ENCODE results near the gene SLC4A5.

The SLC4A5 gene

GRCh38 chr2:74260495-74260894 is 82.7 kb downstream of the SLC4A5 start:
- Mint-ChIP-seq H3K27ac (no peak overlapping the region), H3K9me3 (no peaks in the 10 kb centered on the region), H3K4me3 (no peak overlapping the region), H3K27me3 (no peaks in the 10 kb centered on the region), H3K4me1 (ENCODE audit: low read depth) (no peaks in the 10 kb centered on the region), H3K36me3 (ENCODE audit: low read depth) (no peaks in the 10 kb centered on the region)
- intact Hi-C loops (cut with micrococcal nuclease), result no loop called here

GRCh38 chr2:74259733-74260132 is 83.5 kb downstream of the SLC4A5 start:
- no peaks in the 10 kb centered on the region for H3K36me3 Mint-ChIP-seq (ENCODE audit: low read depth)
- H3K9me3 Mint-ChIP-seq, result no peaks in the 10 kb centered on the region
- no peak overlapping the region for H3K4me3 Mint-ChIP-seq
- no peaks in the 10 kb centered on the region for H3K4me1 Mint-ChIP-seq (ENCODE audit: low read depth)
- H3K27ac Mint-ChIP-seq, result no peak overlapping the region
- intact Hi-C loops (cut with micrococcal nuclease), result no loop called here
- no peaks in the 10 kb centered on the region for H3K27me3 Mint-ChIP-seq

- H3K36me3 Mint-ChIP-seq (ENCODE audit: low read depth), result no peaks in the 10 kb centered on the region
- H3K27ac Mint-ChIP-seq, result no peak overlapping the region
- intact Hi-C loops (cut with micrococcal nuclease), result no loop called here
- H3K4me1 Mint-ChIP-seq (ENCODE audit: low read depth), result no peaks in the 10 kb centered on the region
- H3K9me3 Mint-ChIP-seq, result no peaks in the 10 kb centered on the region
- H3K27me3 Mint-ChIP-seq, result no peaks in the 10 kb centered on the region
- H3K4me3 Mint-ChIP-seq, result no peak overlapping the region
These were observed 84.0 kb downstream of the SLC4A5 start for GRCh38 chr2:74259191-74259590.

GRCh38 chr2:74255660-74256213 is 87.5 kb downstream of the SLC4A5 start:
- no peaks in the 10 kb centered on the region for H3K9me3 Mint-ChIP-seq
- no peak overlapping the region for H3K4me3 Mint-ChIP-seq
- no peak overlapping the region for H3K27ac Mint-ChIP-seq
- intact Hi-C loops (cut with micrococcal nuclease), result no loop called here
- no peaks in the 10 kb centered on the region for H3K27me3 Mint-ChIP-seq
- H3K4me1 Mint-ChIP-seq (ENCODE audit: low read depth), result no peaks in the 10 kb centered on the region
- no peaks in the 10 kb centered on the region for H3K36me3 Mint-ChIP-seq (ENCODE audit: low read depth)

GRCh38 chr2:74253971-74254310 is 89.3 kb downstream of the SLC4A5 start:
- no peak overlapping the region for H3K27ac Mint-ChIP-seq
- H3K27me3 Mint-ChIP-seq, result no peaks in the 10 kb centered on the region
- H3K4me3 Mint-ChIP-seq, result no peak overlapping the region
- H3K9me3 Mint-ChIP-seq, result no peaks in the 10 kb centered on the region
- no peaks in the 10 kb centered on the region for H3K36me3 Mint-ChIP-seq (ENCODE audit: low read depth)
- H3K4me1 Mint-ChIP-seq (ENCODE audit: low read depth), result no peaks in the 10 kb centered on the region
- intact Hi-C loops (cut with micrococcal nuclease), result loop anchor here (5.0 kb wide), 2 partner anchors 278 to 333 kb away; no protein-coding TSS in a partner anchor

GRCh38 chr2:74253306-74253970 is 89.8 kb downstream of the SLC4A5 start:
- Mint-ChIP-seq H3K4me1 (ENCODE audit: low read depth) (no peaks in the 10 kb centered on the region), H3K4me3 (no peak overlapping the region), H3K27me3 (no peaks in the 10 kb centered on the region), H3K27ac (no peak overlapping the region), H3K36me3 (ENCODE audit: low read depth) (no peaks in the 10 kb centered on the region), H3K9me3 (no peaks in the 10 kb centered on the region)
- intact Hi-C loops (cut with micrococcal nuclease), result loop anchor here (5.0 kb wide), 2 partner anchors 279 to 334 kb away; no protein-coding TSS in a partner anchor

GRCh38 chr2:74252862-74253261 is 90.4 kb downstream of the SLC4A5 start:
- Mint-ChIP-seq H3K9me3 (no peaks in the 10 kb centered on the region), H3K4me1 (ENCODE audit: low read depth) (no peaks in the 10 kb centered on the region), H3K4me3 (no peak overlapping the region), H3K36me3 (ENCODE audit: low read depth) (no peaks in the 10 kb centered on the region), H3K27me3 (no peaks in the 10 kb centered on the region), H3K27ac (no peak overlapping the region)
- intact Hi-C loops (cut with micrococcal nuclease), result loop anchor here (5.0 kb wide), 2 partner anchors 279 to 334 kb away; no protein-coding TSS in a partner anchor

GRCh38 chr2:74252036-74252435 is 91.2 kb downstream of the SLC4A5 start:
- no peak overlapping the region for H3K27ac Mint-ChIP-seq
- no peaks in the 10 kb centered on the region for H3K9me3 Mint-ChIP-seq
- no peaks in the 10 kb centered on the region for H3K4me1 Mint-ChIP-seq (ENCODE audit: low read depth)
- no peaks in the 10 kb centered on the region for H3K27me3 Mint-ChIP-seq
- intact Hi-C loops (cut with micrococcal nuclease), result loop anchor here (5.0 kb wide), 2 partner anchors 280 to 335 kb away; no protein-coding TSS in a partner anchor
- H3K4me3 Mint-ChIP-seq, result no peak overlapping the region
- H3K36me3 Mint-ChIP-seq (ENCODE audit: low read depth), result no peaks in the 10 kb centered on the region

- Mint-ChIP-seq H3K27ac (no peak overlapping the region), H3K36me3 (ENCODE audit: low read depth) (no peaks in the 10 kb centered on the region), H3K4me1 (ENCODE audit: low read depth) (peaks cover 7% of the 10 kb centered on the region), H3K4me3 (no peak overlapping the region), H3K9me3 (no peaks in the 10 kb centered on the region), H3K27me3 (no peaks in the 10 kb centered on the region)
- intact Hi-C loops (cut with micrococcal nuclease), result loop anchor here (2.0 to 5.0 kb wide), 3 partner anchors 85 to 337 kb away; no protein-coding TSS in a partner anchor
These were observed 93.0 kb downstream of the SLC4A5 start for GRCh38 chr2:74250189-74250631.

GRCh38 chr2:74249406-74250122 is 93.7 kb downstream of the SLC4A5 start:
- no peaks in the 10 kb centered on the region for H3K27me3 Mint-ChIP-seq
- H3K9me3 Mint-ChIP-seq, result no peaks in the 10 kb centered on the region
- no peak overlapping the region for H3K27ac Mint-ChIP-seq
- H3K4me3 Mint-ChIP-seq, result no peak overlapping the region
- intact Hi-C loops (cut with micrococcal nuclease), result loop anchor here (2.0 to 5.0 kb wide), 3 partner anchors 85 to 338 kb away; no protein-coding TSS in a partner anchor
- H3K4me1 Mint-ChIP-seq (ENCODE audit: low read depth), result peaks cover 7% of the 10 kb centered on the region
- no peaks in the 10 kb centered on the region for H3K36me3 Mint-ChIP-seq (ENCODE audit: low read depth)

GRCh38 chr2:74246496-74247195 is 96.6 kb downstream of the SLC4A5 start:
- Mint-ChIP-seq H3K9me3 (no peaks in the 10 kb centered on the region), H3K27me3 (no peaks in the 10 kb centered on the region), H3K36me3 (ENCODE audit: low read depth) (no peaks in the 10 kb centered on the region), H3K4me3 (no peak overlapping the region), H3K4me1 (ENCODE audit: low read depth) (peaks cover 7% of the 10 kb centered on the region), H3K27ac (no peak overlapping the region)
- intact Hi-C loops (cut with micrococcal nuclease), result no loop called here

GRCh38 chr2:74244286-74244685 is 98.9 kb downstream of the SLC4A5 start:
- intact Hi-C loops (cut with micrococcal nuclease), result no loop called here

GRCh38 chr2:74242354-74243071 is 100.7 kb downstream of the SLC4A5 start:
- H3K4me1 Mint-ChIP-seq (ENCODE audit: low read depth), result peaks cover 13% of the 10 kb centered on the region
- intact Hi-C loops (cut with micrococcal nuclease), result no loop called here
- H3K36me3 Mint-ChIP-seq (ENCODE audit: low read depth), result no peaks in the 10 kb centered on the region
- H3K27ac Mint-ChIP-seq, result no peak overlapping the region
- no peak overlapping the region for H3K4me3 Mint-ChIP-seq
- H3K27me3 Mint-ChIP-seq, result no peaks in the 10 kb centered on the region
- H3K9me3 Mint-ChIP-seq, result no peaks in the 10 kb centered on the region

More at GRCh38 chr2:74244286-74244685, 98.9 kb downstream of the SLC4A5 start:
- Mint-ChIP-seq H3K4me3 (no peak overlapping the region), H3K36me3 (ENCODE audit: low read depth) (no peaks in the 10 kb centered on the region), H3K27ac (no peak overlapping the region), H3K27me3 (no peaks in the 10 kb centered on the region), H3K9me3 (no peaks in the 10 kb centered on the region), H3K4me1 (ENCODE audit: low read depth) (peaks cover 13% of the 10 kb centered on the region)

Measured in dendritic cell treated with granulocyte-macrophage colony-stimulating factor and Interleukin-4, amounts not matched to agents 40 ng/mL and 50 ng/mL, for 4 days (primary cell).